Suprapubic skin (tissue), 4 donors: ENCODE measurements around the gene PTGIS.

Experiments
- CTCF ChIP-seq, 2 donors: fragments of 200-600 bp in 1 of 2; fragments of 450-650 bp in 1 of 2; sonication (generic) in 1 of 2; IDR thresholded peaks; one replicate each; pipeline ENCODE4 v1.5.1; 2016 to 2019; ENCODE audit warnings: antibody characterized with exemption in 2 of 2, mild to moderate bottlenecking in 1 of 2, moderate library complexity in 1 of 2
- EP300 ChIP-seq: sonication (generic); formaldehyde crosslinking; IDR thresholded peaks from one replicate; pipeline ENCODE4 v1.6.1; 2017; ENCODE audit warnings: antibody characterized with exemption
- POLR2A ChIP-seq, 2 donors: fragments of 450-650 bp; IDR thresholded peaks; one replicate each; pipeline ENCODE4 v1.6.1; 2017; ENCODE audit warnings: antibody characterized with exemption in 2 of 2, mild to moderate bottlenecking in 2 of 2, moderate library complexity in 2 of 2
- POLR2AphosphoS5 ChIP-seq, 3 donors: sonication (generic); formaldehyde crosslinking; IDR thresholded peaks; one replicate each; pipeline ENCODE4 v1.6.1; 2017; ENCODE audit warnings: antibody characterized with exemption in 3 of 3

GRCh38 chr20:49573900-49574416 is 6.0 kb upstream of the PTGIS start:
- TF ChIP-seq POLR2A (IDR thresholded peaks at IDR 0.05) (no peak), CTCF (IDR thresholded peaks at IDR 0.05) (no peak), POLR2AphosphoS5 (IDR thresholded peaks at IDR 0.05) (peak in 1 of 3 donors; percentile 31), EP300 (no peak)
